HG02610 (cell line): ENCODE data around the gene DUSP12.

Source experiments
- ATAC-seq: cut with Tn5 transposase; IDR thresholded peaks from one replicate; pipeline ENCODE4 v1.9.1; 2021; ENCODE audit warnings: mild to moderate bottlenecking, moderate library complexity; ENCODE audit not compliant: unreplicated experiment

The DUSP12 gene

DNA sequence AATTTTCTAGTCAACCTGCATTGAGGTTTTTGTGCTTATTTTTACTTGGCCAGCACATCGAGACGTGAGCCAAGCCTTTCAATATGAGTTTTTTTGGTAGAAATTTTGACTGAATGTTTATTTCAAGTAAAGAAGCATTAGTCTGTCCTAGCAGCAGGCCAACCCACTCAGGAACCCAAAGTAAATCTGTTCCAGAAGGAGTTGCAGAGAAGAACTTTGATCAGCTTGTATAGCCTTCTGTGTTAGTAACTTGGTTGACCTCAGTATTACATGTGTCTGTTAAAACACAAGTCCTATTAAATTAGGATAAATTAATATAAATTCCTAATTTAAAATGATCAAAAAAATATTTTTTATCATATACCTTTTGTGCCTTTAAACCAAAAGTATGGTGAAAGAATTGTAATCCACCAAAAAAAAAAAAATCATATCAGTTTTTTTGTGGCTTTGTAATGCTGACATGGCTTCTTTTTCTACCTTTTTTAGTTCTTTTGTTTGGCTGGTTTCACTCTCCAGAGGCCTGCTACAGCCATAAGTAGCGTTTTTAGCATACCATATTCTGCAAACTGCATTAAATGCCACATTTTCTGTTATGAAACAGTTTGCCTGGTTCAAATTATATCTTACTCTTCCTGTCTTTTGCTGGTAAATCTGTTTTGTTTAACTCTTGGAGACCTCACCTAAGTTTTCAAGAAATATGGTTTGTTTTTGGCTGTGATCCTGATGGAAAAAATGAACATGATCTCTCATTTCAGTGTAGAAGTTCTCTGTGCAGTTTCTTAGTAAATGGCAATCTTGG lies 56.0 kb downstream of the DUSP12 start:
- ATAC-seq: no peak
